ENCODE results near the gene IDI1.
"Not testable (repeated sequence)": the region's sequence is repeated elsewhere in the genome, so short reads cannot be mapped to it uniquely, and the experiment has no call there.

Gene IDI1

DNA sequence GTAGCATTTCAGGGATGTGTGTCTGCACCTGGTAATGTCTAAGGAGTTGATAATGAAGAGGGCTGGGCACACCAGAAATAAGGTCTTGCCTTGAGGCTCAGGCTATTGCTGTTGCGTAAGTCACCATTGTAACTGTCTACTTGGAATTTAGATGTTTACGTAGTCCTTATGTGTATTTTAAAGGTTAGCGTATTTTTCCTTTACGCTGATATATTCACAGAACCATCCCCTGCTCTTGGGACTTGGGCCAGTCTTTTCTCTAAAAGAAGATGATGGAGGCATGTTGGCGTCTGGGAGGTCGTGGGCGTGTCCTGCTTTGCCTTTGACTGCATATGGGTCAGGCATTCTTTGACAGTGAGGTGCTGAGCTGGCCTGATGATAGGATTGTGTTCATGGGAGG is 22.0 kb upstream of the IDI1 start:
- peaks cover 22% of the 10 kb centered on the region for H3K36me3 ChIP-seq (ENCODE audit: control insufficient read depth, low read length)
- peaks cover 7% of the 10 kb centered on the region; the same call in 1 of the 2 replicates for H3F3A ChIP-seq (ENCODE audit: control insufficient read depth, insufficient read depth)
- H3K27ac ChIP-seq (ENCODE audit: low read depth, low read length), result no peak overlapping the region
- no peaks in the 10 kb centered on the region for H3K9me3 ChIP-seq (ENCODE audit: control insufficient read depth, insufficient read depth, low read length)
- H3K4me1 ChIP-seq (ENCODE audit: control insufficient read depth, low read length), result peaks cover 17% of the 10 kb centered on the region
- no peaks in the 10 kb centered on the region for H3K9me2 ChIP-seq (replicated peaks; ENCODE audit: control insufficient read depth, low read length)
- H3K4me2 ChIP-seq (ENCODE audit: low read length), result no peak overlapping the region
- H3K79me2 ChIP-seq (ENCODE audit: control insufficient read depth, low read length), result peaks cover 18% of the 10 kb centered on the region
- no peak for TF ChIP-seq EZH2phosphoT487 (IDR thresholded peaks at IDR 0.05; ENCODE audit: borderline replicate concordance, low read length)
- TF ChIP-seq, protein P1, sequence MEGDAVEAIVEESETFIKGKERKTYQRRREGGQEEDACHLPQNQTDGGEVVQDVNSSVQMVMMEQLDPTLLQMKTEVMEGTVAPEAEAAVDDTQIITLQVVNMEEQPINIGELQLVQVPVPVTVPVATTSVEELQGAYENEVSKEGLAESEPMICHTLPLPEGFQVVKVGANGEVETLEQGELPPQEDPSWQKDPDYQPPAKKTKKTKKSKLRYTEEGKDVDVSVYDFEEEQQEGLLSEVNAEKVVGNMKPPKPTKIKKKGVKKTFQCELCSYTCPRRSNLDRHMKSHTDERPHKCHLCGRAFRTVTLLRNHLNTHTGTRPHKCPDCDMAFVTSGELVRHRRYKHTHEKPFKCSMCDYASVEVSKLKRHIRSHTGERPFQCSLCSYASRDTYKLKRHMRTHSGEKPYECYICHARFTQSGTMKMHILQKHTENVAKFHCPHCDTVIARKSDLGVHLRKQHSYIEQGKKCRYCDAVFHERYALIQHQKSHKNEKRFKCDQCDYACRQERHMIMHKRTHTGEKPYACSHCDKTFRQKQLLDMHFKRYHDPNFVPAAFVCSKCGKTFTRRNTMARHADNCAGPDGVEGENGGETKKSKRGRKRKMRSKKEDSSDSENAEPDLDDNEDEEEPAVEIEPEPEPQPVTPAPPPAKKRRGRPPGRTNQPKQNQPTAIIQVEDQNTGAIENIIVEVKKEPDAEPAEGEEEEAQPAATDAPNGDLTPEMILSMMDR (IDR thresholded peaks at IDR 0.05; ENCODE audit: low read depth, low read length, poor library complexity, severe bottlenecking), result no peak
- H4K20me1 ChIP-seq (ENCODE audit: control insufficient read depth, insufficient read depth, low read depth, low read length), result no peaks in the 10 kb centered on the region
- no peak overlapping the region for H3K4me3 ChIP-seq (ENCODE audit: low read length)
- no peaks in the 10 kb centered on the region for H3K27me3 ChIP-seq (ENCODE audit: control insufficient read depth, low read length)

DNA sequence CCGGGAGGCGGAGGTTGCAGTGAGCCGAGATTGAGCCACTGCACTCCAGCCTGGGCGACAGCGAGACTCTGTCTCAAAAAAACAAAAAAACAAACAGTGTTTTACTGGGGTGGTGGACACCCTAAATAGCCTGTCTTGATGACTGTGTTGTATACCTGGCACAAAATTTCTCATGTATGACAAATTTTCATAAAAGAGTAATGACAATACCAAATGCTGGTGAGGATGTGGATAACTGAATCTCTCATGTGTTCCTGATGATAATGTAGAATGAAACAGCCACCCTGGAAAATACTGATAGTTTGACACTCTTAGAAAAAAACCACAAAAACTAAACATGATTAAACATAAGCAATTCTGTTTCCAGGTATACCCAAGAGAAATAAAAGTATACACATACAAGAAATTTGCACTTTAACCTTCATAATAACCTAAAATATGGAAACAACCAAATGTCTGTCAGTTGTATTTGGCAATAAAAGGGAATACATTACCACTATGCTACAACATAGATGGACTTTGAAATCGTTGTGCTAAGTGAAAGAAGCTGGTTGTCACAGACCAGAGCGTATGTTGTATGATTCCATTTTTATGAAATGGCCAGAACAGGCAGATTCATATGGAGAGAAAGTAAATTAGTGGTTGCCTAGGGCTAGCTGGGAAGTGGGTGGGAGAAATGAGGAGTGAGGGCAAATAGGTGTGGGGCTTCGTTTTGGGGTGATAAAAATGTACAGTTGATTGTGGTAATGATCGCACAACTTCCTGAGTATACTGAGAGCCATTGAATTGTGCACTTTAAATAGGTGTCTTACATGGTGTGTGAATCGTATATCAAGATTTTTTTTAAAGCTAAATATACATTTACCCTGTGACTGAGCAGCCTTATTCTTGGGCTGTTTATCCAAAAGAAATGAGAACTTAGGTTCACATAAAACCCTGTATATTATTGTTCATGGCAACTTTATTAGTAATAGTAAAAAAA is 19.8 kb upstream of the IDI1 start:
- H3K36me3 ChIP-seq (ENCODE audit: control insufficient read depth, low read length), result peaks cover 17% of the 10 kb centered on the region

DNA sequence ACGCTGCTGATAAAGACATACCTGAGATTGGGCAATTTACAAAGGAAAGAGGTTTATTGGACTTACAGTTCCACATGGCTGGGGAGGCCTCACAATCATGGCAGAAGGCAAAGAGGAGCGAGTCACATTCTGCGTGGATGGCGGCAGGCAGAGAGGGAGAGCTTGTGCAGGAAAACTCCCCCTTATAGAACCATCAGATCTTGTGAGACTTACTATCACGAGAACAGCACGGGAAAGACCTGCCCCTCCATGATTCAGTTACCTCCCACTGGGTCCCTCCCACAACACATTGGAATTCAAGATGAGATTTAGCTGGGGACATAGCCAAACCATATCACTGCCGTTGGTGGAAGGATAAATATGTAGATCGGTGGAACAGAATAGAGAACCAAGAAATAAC is 17.8 kb upstream of the IDI1 start:
- H3K79me2 ChIP-seq (ENCODE audit: control insufficient read depth, low read length), result peaks cover 36% of the 10 kb centered on the region
- H3K36me3 ChIP-seq (ENCODE audit: control insufficient read depth, low read length), result peaks cover 13% of the 10 kb centered on the region; the same call in 1 of the 2 replicates
- not testable (repeated sequence) for H3K27ac ChIP-seq (ENCODE audit: low read depth, low read length); H3F3A ChIP-seq (ENCODE audit: control insufficient read depth, insufficient read depth); H4K20me1 ChIP-seq (ENCODE audit: control insufficient read depth, insufficient read depth, low read depth, low read length); H3K9me3 ChIP-seq (ENCODE audit: control insufficient read depth, insufficient read depth, low read length); H3K4me2 ChIP-seq (ENCODE audit: low read length); H3K27me3 ChIP-seq (ENCODE audit: control insufficient read depth, low read length); H3K4me3 ChIP-seq (ENCODE audit: low read length); H3K9me2 ChIP-seq (replicated peaks; ENCODE audit: control insufficient read depth, low read length)
- peaks cover 17% of the 10 kb centered on the region for H3K4me1 ChIP-seq (ENCODE audit: control insufficient read depth, low read length)

More for the DNA sequence above, 19.8 kb upstream of the IDI1 start:
- H3K27me3 ChIP-seq (ENCODE audit: control insufficient read depth, low read length), result no peaks in the 10 kb centered on the region
- H4K20me1 ChIP-seq (ENCODE audit: control insufficient read depth, insufficient read depth, low read depth, low read length), result no peaks in the 10 kb centered on the region
- H3K79me2 ChIP-seq (ENCODE audit: control insufficient read depth, low read length), result peaks cover 19% of the 10 kb centered on the region
- no peak overlapping the region for H3K4me2 ChIP-seq (ENCODE audit: low read length)
- no peaks in the 10 kb centered on the region for H3K9me2 ChIP-seq (replicated peaks; ENCODE audit: control insufficient read depth, low read length)
- H3K4me1 ChIP-seq (ENCODE audit: control insufficient read depth, low read length), result peaks cover 17% of the 10 kb centered on the region
- no peaks in the 10 kb centered on the region for H3K9me3 ChIP-seq (ENCODE audit: control insufficient read depth, insufficient read depth, low read length)
- TF ChIP-seq EZH2phosphoT487 (IDR thresholded peaks at IDR 0.05; ENCODE audit: borderline replicate concordance, low read length), result no peak
- TF ChIP-seq, protein P1 (IDR thresholded peaks at IDR 0.05; ENCODE audit: low read depth, low read length, poor library complexity, severe bottlenecking), result no peak
- H3K4me3 ChIP-seq (ENCODE audit: low read length), result no peak overlapping the region
- no peak overlapping the region for H3K27ac ChIP-seq (ENCODE audit: low read depth, low read length)
- peaks cover 7% of the 10 kb centered on the region; the same call in 1 of the 2 replicates for H3F3A ChIP-seq (ENCODE audit: control insufficient read depth, insufficient read depth)

DNA sequence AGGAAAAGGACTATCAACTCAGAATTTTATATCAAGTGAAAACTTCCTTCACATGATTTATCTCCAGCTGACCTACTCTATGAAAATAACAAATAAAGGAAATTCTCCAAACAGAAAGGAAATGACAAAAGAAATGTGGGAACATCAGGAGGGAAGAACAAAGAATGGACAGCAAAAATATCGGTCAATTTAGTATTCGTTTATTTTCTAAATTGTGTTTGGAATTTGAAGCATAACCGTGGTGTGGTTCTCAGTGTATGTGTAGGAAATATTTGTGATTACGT is 16.0 kb upstream of the IDI1 start:
- peaks cover 22% of the 10 kb centered on the region; the same call in 1 of the 2 replicates for H3K36me3 ChIP-seq (ENCODE audit: control insufficient read depth, low read length)
- TF ChIP-seq, protein P1 (IDR thresholded peaks at IDR 0.05; ENCODE audit: low read depth, low read length, poor library complexity, severe bottlenecking), result no peak
- TF ChIP-seq EZH2phosphoT487 (IDR thresholded peaks at IDR 0.05; ENCODE audit: borderline replicate concordance, low read length), result no peak
- peaks cover 3% of the 10 kb centered on the region; the same call in 1 of the 2 replicates for H3F3A ChIP-seq (ENCODE audit: control insufficient read depth, insufficient read depth)
- no peaks in the 10 kb centered on the region for H3K9me3 ChIP-seq (ENCODE audit: control insufficient read depth, insufficient read depth, low read length)
- no peak overlapping the region for H3K4me3 ChIP-seq (ENCODE audit: low read length)
- H3K4me1 ChIP-seq (ENCODE audit: control insufficient read depth, low read length), result peaks cover 28% of the 10 kb centered on the region
- peaks cover 7% of the 10 kb centered on the region; the same call in 1 of the 2 replicates for H4K20me1 ChIP-seq (ENCODE audit: control insufficient read depth, insufficient read depth, low read depth, low read length)
- no peaks in the 10 kb centered on the region for H3K9me2 ChIP-seq (replicated peaks; ENCODE audit: control insufficient read depth, low read length)
- no peak overlapping the region for H3K4me2 ChIP-seq (ENCODE audit: low read length)
- peaks cover 48% of the 10 kb centered on the region for H3K79me2 ChIP-seq (ENCODE audit: control insufficient read depth, low read length)
- H3K27me3 ChIP-seq (ENCODE audit: control insufficient read depth, low read length), result no peaks in the 10 kb centered on the region
- no peak overlapping the region for H3K27ac ChIP-seq (ENCODE audit: low read depth, low read length)

All from DOHH2 (cell line).